ENCODE data around the gene SINHCAF.
"Not testable (repeated sequence)": the region's sequence is repeated elsewhere in the genome, so short reads cannot be mapped to it uniquely, and the experiment has no call there.

SINHCAF gene

DNA sequence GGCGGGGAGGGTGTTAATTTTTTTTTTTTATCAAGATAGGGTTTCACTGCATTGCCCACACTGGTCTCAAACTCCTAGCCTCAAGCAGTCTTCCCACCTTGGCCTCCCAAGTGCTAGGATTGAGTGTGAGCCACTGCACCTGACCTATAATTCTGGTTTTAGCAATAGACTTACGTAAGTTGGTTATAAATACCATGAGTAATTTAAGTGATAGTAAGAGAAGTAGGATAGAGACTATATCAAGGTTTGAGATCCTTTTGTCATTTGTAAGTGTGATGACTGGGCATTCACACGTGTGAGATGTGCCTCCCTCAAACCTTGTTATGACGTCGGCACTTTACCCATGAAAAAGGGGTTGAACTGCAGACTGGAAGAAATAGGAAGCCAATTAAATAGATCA is 22.5 kb downstream of the SINHCAF start:
- DNase-seq, result no peak

DNA sequence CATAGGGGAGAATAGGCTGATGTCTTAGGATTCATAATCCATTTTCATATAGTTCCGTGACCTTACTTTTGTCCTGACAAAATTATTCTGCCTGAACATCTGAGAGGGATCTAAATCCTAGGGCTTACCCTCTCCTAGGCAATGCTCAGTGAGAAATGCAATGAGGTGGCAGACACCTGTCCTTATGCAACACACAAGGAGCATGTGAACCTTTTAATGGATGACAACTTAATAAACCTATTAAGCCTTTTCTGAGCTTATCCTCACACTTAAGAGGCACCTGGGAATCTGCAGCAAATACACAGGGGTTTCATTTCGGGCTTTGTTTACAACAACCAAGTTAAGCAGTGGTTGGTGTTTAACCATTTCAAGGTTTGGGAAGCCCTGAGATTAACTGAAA is 24.6 kb downstream of the SINHCAF start:
- no peak for DNase-seq

DNA sequence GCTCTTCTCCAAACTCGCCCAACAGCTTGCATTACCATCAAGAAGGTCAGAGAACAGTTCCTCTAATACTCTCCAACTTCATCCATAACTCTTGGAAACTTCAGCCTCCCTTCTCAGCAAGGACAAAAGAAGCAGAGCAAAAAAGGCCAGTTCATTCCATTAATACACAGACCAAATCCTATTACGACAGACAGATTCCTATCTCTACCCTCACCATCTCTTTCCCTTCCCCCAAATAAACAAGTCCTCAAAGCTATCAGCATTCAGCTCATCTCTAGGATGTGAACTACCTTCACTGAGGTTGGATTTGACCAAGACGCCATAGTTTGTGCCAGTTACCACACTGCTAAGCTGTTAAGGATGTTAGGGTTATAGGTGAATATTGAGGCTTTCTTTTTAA is 25.2 kb downstream of the SINHCAF start:
- no peak for DNase-seq

DNA sequence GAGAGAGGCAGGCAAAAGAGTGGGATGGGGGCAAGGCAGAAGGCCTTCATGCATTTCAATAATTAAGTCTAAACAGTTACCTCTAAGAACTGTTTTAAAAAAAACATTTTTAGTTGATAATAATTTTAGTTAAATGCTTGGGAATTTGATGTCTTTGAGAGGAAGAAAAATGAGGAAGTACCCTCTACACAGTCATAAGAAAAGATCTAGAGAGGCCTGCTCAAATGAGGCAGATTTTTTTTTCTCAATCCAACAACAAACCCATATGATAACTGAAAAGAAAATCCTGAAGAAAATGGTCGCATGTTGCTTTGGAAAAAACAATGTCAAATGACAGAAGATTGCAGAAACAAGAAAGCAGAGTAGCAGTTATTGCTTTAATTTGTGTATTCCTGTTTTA is 25.6 kb downstream of the SINHCAF start:
- no peak for DNase-seq

DNA sequence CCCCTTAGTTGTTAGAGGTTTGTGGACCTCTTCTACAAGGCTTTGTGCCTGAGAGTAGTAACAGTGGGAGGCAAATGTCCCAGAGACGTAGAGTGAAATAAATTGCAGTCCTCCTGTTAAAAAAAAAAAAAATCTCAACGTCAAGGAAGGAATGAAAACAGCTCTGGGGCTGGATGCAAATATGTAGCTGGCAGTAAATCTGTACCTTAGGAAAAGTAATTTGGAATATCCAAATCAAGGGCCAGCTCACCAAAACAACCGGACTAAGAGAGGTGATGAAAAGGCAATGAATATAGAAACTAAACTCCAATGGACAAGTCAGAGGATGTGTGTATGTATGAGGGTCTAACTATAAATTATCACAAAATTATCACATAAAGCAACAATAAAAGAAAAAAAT is 27.0 kb downstream of the SINHCAF start:
- no peak for DNase-seq

DNA sequence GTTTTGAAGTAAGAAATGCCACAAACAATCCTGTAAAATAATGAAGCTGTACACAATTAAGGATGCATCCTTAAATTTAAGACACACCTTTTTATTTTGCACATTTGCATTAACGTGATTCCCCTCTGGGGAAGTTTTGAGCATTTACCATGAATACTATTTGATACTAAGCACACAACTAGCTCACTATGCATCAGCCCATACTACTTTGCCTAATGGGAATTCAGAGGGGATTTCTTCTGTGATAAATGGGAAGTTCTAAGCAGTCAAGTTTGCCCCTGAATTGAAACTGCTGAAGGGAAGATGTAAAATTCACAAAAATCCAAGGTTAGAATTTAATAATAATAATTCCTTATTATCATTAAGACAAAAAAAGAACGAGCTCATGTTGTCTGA is 27.4 kb downstream of the SINHCAF start:
- DNase-seq, result no peak

DNA sequence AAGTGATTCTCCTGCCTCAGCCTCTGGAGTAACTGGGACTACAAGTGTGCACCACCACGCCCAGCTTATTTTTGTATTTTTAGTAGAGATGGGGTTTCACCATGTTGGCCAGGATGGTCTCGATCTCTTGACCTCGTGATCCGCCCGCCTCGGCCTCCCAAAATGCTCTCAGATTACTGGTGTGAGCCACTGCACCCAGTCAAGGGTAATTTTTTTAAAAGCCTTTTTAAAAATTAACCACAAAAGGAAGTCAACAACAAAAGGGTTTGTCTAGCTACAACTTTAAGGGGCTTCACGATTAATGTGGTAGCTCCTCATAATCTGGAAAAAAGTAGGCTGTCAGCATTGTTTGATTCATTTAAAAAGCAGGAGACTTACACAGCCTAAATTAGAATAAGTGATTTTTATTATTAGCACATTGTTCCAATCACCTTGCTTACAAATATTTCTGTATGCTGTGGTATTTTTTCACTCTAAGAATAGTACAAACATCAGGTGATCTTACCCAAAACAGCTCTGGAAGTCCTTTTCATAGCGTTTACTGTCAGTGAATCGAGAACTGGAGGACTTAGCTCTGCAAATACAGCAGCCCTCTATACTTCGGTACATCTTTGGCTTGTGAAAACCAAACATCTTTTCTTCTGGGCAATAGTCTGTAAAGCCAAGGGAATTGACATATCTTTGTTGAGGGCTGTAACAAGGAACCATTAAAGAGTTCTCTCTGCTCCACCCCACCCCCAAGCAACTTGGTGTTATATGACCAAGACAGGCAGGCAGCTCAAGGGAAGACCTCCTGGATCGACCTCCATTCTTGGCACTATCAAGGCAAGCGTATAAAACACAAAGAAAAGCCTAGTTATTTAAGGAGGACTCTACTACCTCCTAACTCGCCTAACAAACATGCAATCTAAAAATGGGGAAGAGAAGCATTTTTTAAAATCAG is 28.1 kb downstream of the SINHCAF start:
- no peak for DNase-seq

DNA sequence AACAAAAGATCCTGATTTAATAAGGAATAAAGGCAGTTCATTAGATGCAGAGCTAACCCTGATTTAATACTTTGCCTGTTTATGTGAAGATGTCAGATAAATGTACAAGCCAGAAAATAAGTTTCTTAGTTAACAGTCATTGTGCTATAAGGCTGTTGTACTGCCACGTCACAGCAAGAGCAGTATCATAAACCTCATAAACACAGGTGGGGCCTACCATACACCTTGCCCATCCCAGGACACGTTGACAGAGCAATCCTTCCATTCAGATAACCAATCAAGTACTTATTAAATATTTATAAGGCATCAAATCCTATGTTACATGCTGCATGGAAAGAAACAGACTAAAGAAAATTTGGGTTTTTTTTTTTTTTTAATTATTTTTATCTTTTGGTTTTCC is 36.5 kb downstream of the SINHCAF start:
- no peak for DNase-seq

DNA sequence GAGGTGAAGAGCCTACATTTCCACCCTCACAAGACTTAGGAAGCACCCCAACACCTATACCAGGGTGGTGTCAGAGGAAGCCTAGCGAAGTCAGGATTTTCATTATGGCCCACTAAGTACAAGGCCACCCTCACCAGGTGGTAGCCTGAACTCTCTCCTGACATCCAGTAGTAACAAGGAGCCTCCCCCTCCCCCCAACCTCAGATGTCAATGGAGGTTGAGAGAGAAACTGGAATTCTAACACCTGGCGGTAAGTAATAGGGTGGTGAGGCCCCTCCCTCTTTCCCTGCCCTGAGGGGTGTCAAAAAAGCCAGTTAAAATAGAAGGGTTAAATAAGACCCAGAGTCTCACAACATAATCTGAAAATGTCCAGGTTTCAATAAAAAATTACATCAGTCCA is 37.6 kb downstream of the SINHCAF start:
- no peak for DNase-seq

DNA sequence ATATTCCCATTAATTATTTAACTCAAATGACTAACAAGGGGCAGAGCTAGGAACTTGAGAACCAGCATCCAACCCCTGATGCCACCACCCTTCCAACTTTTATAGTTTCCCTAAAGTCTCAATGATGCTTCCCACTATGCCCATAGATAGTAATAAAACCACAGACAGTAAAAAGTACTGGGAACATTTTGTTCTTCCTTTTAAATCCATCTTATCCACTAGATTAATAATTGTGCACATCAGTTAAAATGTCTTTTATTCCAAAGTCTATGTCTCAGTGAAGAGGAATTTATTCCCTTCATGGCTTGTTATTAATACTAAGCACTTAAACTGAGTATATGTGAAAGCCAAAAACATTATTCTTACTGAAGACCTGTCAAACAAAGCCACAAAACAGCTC is 45.8 kb downstream of the SINHCAF start:
- DNase-seq, result no peak

DNA sequence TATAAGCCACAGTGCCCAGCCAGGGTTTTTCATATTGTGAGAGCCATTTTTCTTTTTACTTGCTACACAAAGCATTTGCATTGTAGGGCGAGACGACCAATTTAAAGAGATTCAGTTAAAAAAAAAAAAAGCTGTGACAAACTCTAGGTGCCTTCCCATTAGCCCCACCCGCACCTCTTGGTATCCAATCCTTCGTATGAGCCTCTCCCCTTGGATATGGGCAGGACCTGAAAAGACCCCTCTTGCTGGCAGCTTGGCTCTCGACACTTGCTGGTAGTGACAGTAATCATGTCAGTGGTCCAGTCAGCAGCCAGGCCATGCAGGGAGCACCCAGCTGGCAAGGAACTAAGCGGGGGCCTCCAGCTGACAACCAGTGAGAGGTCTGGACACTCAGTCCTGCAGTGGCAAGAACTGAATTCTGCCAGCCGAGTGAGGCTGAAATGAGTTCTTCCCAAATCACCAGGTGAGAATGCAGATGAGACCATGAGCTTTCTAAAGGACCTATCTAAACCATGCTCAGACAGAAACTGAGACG is 46.5 kb downstream of the SINHCAF start:
- no peak for DNase-seq

DNA sequence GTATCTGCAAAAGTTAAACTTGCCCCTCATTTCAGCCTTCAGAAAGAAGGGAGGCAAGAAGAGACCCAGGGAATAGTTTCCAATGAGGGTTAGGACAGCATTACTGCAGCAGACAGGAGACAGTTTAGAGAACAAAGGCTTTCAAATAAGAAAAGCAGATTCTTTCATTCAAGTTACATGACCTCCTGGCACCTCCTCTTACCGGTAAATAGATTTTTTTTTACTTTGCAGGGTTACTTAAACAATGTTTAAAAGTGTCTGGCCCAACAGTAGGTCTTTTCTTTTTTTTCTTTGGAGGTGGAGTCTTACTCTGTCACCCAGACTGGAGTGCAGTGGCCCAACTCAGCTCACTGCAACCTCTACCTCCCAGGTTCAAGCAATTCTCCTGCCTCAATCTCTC is 47.1 kb downstream of the SINHCAF start:
- DNase-seq, result no peak

DNA sequence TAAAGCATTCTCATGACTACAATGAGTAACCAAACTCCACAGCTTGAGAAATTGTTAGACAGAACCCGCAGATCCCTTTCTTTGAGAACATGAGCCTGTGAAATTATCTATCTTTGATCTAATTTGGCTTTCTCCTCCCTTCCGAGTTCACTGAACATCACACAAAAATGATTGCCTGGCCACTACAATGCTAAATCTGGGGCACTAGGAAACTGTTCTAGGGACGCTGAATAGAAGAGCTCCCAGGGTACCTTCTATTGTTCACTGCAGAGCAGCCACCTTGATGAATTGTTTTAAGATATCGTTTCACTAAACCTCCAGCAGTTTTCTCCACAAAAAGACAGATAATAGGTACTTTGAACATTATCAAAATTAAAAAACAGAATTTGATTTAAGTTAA is 47.5 kb downstream of the SINHCAF start:
- DNase-seq, result no peak

DNA sequence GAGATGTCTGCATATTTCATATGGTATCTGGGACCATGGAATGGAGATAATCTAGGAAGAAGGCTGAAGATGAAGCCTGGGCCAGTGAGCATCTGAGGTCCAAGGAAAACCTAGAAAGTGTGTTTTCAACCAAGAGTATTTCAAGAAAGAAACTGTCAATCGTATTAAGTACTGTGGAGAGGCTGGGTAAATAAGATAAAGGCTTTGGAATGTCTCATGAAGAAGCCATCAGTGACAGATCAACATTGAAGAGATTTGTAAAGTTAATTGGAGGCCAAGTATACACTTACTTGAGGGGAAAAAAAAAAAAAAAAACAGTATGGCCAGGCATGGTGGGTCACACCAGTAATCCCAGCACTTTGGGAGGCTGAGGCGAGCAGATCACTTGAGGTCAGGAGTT is 48.9 kb downstream of the SINHCAF start:
- DNase-seq, result no peak

DNA sequence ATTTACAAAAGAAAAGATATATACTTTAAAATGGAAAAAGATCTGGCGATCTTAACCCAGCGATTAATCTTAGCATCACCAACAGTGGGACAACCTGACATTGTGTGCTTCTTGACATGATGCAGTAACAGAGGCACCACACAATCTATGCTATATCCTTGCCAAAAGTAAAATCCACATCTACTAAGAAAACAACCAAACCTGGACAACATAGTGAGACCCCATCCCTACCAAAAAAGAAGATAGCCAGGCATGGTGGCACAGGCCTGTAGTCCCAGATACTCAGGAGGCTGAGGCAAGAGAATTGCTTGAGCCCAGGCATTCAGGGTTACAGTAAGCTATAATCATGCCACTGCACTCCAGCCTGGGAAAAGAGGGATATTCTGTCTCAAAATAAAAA is 50.5 kb downstream of the SINHCAF start:
- no peak for DNase-seq

DNA sequence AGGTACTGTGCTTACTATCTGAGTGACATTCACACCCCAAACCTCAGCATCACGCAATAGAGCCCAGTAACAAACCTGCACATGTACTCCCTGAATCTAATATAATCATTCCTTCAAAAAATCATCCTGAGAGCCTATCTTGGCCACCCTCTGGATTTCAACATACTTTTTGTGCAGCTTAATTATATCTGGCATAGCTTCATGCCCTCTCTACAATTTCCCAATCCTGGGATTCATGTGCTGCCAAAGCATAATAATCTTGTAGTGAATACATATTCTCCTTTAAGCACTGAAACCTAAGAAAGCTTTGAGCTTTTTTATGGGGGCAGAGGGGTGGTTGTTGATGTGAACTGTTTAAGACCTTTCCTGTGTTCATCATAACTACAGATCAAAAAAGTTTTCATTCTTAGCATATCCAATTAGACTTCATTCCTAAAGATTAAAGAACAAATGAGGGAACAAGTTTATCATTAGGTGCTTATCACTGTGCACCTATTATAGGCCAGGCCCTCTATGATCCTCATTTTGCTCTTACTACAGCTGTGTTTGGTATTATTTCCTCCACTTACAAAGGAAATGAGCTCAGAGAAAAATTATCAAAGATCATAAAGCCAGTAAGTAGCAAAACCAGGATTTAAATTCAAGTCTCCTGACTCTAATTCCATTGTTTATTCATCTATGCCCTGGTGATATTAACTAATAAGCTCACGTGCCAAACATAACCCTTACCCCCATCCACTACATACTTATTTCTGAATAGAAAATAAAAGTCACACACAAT is 51.2 kb downstream of the SINHCAF start:
- DNase-seq, result no peak

DNA sequence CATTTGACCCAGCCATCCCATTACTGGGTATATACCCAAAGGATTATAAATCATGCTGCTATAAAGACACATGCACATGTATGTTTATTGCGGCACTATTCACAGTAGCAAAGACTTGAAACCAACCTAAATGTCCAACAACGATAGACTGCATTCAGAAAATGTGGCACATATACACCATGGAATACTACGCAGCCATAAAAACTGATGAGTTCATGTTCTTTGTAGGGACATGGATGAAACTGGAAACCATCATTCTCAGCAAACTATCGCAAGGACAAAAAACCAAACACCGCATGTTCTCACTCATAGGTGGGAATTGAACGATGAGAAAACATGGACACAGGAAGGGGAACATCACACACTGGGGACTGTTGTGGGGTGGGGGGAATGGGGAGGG is 52.2 kb downstream of the SINHCAF start:
- not testable (repeated sequence) for DNase-seq

DNA sequence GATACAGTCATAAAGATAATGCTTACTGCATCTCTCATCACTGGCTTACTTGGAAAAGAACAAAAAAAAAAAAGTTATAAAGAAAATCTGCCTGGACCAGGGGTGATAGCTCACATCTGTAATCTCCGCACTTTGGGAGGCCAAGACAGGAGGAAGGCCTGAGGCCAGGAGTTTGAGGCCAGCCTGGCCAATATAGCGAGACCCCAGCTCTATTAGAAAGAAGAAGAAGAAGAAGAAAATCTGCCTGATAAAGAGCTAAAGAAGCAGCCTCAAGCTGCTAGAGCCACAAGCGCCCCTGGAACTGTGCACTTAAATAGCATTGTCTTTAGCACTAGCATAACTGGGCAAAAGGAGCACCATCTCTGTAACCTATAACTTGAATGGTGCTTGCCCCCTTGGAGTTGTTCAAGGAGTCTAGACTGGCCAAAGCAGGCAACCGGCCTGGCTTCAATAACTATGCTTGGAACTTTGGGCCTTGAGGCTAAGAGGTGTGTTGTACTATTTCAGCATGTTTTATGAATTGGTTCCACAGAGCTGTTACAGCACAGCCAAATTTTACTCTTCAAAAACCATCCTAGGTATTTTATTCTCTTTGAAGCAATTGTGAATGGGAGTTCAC is 53.2 kb downstream of the SINHCAF start:
- DNase-seq, result no peak

DNA sequence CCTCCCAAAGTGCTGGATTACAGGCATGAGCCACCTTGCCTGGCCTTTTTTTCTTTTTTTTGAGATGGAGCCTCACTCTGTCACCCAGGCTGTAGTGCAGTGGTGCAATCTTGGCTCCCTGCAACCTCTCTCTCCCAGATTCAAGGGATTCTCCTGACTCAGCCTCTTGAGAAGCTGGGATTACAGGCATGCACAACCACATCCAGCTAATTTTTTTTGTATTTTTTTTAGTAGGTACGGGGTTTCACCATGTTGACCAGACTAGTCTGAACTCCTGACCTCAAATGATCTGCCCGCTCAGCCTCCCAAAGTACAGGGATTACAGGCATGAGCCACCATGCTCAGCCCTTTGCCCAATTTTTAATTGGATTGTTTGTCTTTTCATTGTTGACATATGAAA is 58.0 kb downstream of the SINHCAF start:
- no peak for DNase-seq

DNA sequence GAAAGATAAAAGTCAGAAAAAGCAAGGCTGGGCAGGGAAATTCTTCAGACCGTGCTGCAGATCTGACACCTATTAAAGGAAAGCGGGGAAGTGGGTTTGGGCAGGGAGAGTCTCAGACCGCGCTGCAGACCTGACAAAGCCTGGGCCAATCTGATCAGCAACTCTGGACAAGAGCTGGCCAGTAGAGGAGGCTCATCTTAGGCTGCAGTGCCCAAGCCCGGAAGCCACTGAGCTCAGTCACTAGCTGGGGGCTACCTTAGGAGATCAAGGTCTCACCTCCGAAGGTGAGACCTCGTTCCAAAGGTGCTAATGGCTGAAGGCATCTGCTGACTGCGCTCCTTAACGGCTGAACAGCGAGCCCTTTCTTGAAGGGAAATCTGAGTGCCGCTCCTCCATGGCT is 60.2 kb downstream of the SINHCAF start:
- DNase-seq, result no peak

DNA sequence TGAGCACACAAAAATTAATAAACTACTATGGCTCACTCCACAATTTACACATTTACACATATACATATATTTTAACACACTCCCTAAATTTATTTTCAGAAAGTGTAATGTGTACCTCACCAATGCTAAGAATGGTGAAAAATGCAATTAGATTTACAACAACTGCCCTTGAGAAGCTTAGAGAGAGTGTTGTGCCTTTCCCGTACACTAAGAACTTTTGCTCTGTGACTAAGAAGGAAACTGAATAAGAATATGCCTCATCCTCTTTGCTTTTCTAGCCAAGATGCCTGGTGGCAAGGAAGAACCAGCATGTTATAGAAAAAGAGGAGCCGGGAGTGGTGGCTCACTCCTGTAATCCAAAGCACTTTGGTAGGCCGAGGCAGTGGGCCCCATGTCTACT is 62.3 kb downstream of the SINHCAF start:
- no peak for DNase-seq

DNA sequence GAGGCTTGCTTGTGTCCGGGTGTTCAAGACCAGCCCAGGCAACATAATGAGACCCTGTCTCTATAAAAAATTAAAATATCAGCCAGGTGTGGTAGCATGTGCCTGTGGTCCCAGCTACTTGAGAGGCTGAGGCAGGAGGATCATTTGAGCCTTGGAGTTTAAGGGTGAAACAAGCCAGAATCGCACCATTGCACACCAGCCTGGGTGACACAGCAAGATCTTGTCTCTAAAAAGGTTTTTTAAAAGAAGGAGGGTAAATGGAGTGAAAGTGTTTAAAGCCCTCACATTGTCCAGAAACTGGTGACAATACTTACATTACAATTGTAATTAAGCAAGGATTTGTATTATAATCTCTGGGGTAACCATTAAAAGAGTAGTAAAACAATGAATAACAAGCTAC is 64.2 kb downstream of the SINHCAF start:
- DNase-seq, result no peak

DNA sequence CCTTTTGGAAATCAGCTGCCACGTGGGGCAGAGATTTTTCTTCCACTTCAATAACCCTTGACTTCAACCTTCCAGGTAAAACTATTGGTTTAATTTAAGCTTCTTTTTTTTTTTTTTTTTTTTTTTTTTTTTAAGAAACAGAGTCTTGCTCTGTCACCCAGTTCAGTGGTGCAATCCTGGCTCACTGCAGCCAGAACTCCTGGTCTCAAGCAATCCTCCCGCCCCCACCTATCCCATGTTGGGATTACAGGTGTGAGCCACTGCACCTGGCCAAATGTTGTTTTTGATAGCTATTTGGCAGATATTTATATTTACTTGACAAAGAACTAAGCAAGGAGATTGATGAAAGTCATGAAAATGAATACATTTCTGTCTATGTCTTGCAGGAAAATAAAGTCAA is 65.1 kb downstream of the SINHCAF start:
- DNase-seq, result no peak
